Inferior parietal cortex (tissue), 1 donor: ENCODE results near the gene C1orf174.
A peak's percentile ranks its signal among the peaks of the same experiment; 100 is the strongest.

Experiments used
- DNase-seq: peaks from one replicate; pipeline ENCODE4 v3.0.0-alpha.2; 2016; ENCODE audit errors: extremely low spot score

The C1orf174 gene

GRCh38 chr1:3900150-3900968, at the start of gene C1orf174:
TSS of gene C1orf174 (minus strand) at chr1:3900272. CDS start at chr1:3900186, 86 bp downstream.
- peak; percentile 98 for DNase-seq

GRCh38 chr1:3948344-3948743, 48.3 kb upstream of the C1orf174 start:
- DNase-seq = no peak

GRCh38 chr1:3945916-3946840, 46.1 kb upstream of the C1orf174 start:
- DNase-seq = no peak

- DNase-seq = no peak
Measured at GRCh38 chr1:3945222-3945621, 45.1 kb upstream of the C1orf174 start.

- DNase-seq = no peak
Measured at GRCh38 chr1:3944578-3945125, 44.6 kb upstream of the C1orf174 start.

GRCh38 chr1:3943806-3944577, 43.9 kb upstream of the C1orf174 start:
- no peak for DNase-seq

- no peak for DNase-seq
Measured at GRCh38 chr1:3943123-3943431, 43.0 kb upstream of the C1orf174 start.

GRCh38 chr1:3942416-3943122, 42.5 kb upstream of the C1orf174 start:
- DNase-seq = no peak

- peak; percentile 5 for DNase-seq
Measured at GRCh38 chr1:3940754-3941345, 40.8 kb upstream of the C1orf174 start.

GRCh38 chr1:3940081-3940753, 40.1 kb upstream of the C1orf174 start:
- DNase-seq = no peak

- DNase-seq = no peak
Measured at GRCh38 chr1:3939242-3940080, 39.4 kb upstream of the C1orf174 start.

- no peak for DNase-seq
Measured at GRCh38 chr1:3932156-3932919, 32.3 kb upstream of the C1orf174 start.

GRCh38 chr1:3931007-3931912, 31.2 kb upstream of the C1orf174 start:
- DNase-seq = no peak

- no peak for DNase-seq
Measured at GRCh38 chr1:3930301-3931006, 30.4 kb upstream of the C1orf174 start.

- DNase-seq = no peak
Measured at GRCh38 chr1:3929126-3929525, 29.1 kb upstream of the C1orf174 start.

GRCh38 chr1:3928586-3928985, 28.5 kb upstream of the C1orf174 start:
- DNase-seq = no peak

GRCh38 chr1:3926956-3927355, 26.9 kb upstream of the C1orf174 start:
- DNase-seq = no peak
